Ovary (tissue), 9 donors: ENCODE measurements around the gene SLMAP. TPM values are rescaled to one million over a fixed set of nuclear protein-coding genes. Genes with fewer than 3 reads are reported as not detected.

ENCODE experiments used
- DNase-seq, 5 donors: peaks; one replicate each; pipeline ENCODE4 v3.0.0-alpha.2; 2019 to 2020
- H3K27ac ChIP-seq, 2 donors: fragments of 200-600 bp; one replicate each; pipeline versions ENCODE4 v1.5.1 to v1.8.0; 2019 to 2022
- H3K27me3 ChIP-seq: fragments of 200-600 bp; one replicate; pipeline ENCODE4 v1.8.0; 2022
- H3K36me3 ChIP-seq: fragments of 200-600 bp; sonication (generic); one replicate; pipeline ENCODE4 v1.5.1; 2019
- H3K4me1 ChIP-seq: one replicate; pipeline ENCODE4 v1.8.1; 2013; ENCODE audit warnings: mild to moderate bottlenecking, moderate library complexity; ENCODE audit not compliant: insufficient read depth
- H3K4me3 ChIP-seq: fragments of 200-600 bp; sonication (generic); one replicate; pipeline ENCODE4 v1.5.1; 2017
- H3K9me3 ChIP-seq, 2 donors: fragments of 200-600 bp in 1 of 2; sonication (generic) in 1 of 2; one replicate each; pipeline versions ENCODE4 v1.5.1 to v1.8.1; 2013 to 2019; ENCODE audit warnings: mild to moderate bottlenecking in 1 of 2, moderate library complexity in 1 of 2
- EP300 ChIP-seq: sonication (generic); formaldehyde crosslinking; IDR thresholded peaks from one replicate; pipeline ENCODE4 v1.6.1; 2017; ENCODE audit warnings: antibody characterized with exemption
- POLR2A ChIP-seq: fragments of 450-650 bp; IDR thresholded peaks from one replicate; pipeline ENCODE4 v1.6.1; 2017; ENCODE audit warnings: antibody characterized with exemption, mild to moderate bottlenecking, moderate library complexity
- WGBS, 3 donors: extraction: QIAGEN DNeasy Blood & Tissue Kit in 1 of 3; methylation state at CpG; one replicate each; pipeline versions ENCODE4 v1.1.5 to v1.1.7; 2013 to 2017; 5-methylcytosine and 5-hydroxymethylcytosine counted together
- intact Hi-C, 4 donors: fragments of 100-400 bp; cut with DNase I; formaldehyde crosslinking; loops; one replicate each; pipeline versions ENCODE4 v1.11.0 to v1.15.1; 2022 to 2023
- polyA plus RNA-seq, 2 donors: library from polyadenylated mRNA; stranded (reverse); fragments of 200-250 nt in 1 of 2; fragments of 350-450 nt in 1 of 2; fragmentation: Illumina TruSeq in 1 of 2; extraction: RNeasy Lipid Tissue Mini Kit (QIAGEN cat#74804) in 1 of 2; gene quantifications; one replicate each; pipeline ENCODE4 v1.2.3, GENCODE V29; 2013 to 2014
- total RNA-seq, 7 donors: library from RNA; depleted of rRNA in 2 of 7; stranded (reverse); fragments of >200 nt in 2 of 7; fragmentation: NEBNext Ultra II Directional in 3 of 7; extraction: Animal tissue kit (Norgen Biotek cat#: 25700) in 3 of 7; gene quantifications; one replicate each; pipeline versions ENCODE4 v1.1.0 to v1.2.4, GENCODE V29; 2016 to 2023
- TF ChIP-seq, protein P1 (sequence below), 3 donors: fragments of 450-650 bp in 2 of 3; fragments of 200-600 bp in 1 of 3; IDR thresholded peaks; one replicate each; pipeline versions ENCODE4 v1.5.1 to v1.8.0; 2016 to 2022; ENCODE audit warnings: antibody characterized with exemption in 3 of 3, mild to moderate bottlenecking in 1 of 3
- donor health status: DM: no; HTN: no; CAD: no; lungs with moderate emphysema.
- donor health status: DM: no; HTN: no; CAD: no.
- donor health status: Bipolar disorder and iron deficiency.
- donor health status: DM: yes; HTN: yes; CAD: no.
- donor health status: DM: no; HTN: no; CAD: no.
- donor health status: DM: yes; HTN: yes; CAD: no.

SLMAP gene
- total and polyA plus RNA-seq, 9 donors: 26.3 to 113 (median 73.8) TPM

- Histone ChIP-seq H3K27me3 (no peaks in the 10 kb centered on the region), H3K4me1 (peaks cover 6% of the 10 kb centered on the region), H3K9me3 (no peaks in the 10 kb centered on the region), H3K4me3 (peak overlapping the region; percentile 15), H3K27ac (no peak overlapping the region), H3K36me3 (no peaks in the 10 kb centered on the region)
- DNase-seq: no peak
- TF ChIP-seq POLR2A (no peak), EP300 (no peak)
- TF ChIP-seq, protein P1, sequence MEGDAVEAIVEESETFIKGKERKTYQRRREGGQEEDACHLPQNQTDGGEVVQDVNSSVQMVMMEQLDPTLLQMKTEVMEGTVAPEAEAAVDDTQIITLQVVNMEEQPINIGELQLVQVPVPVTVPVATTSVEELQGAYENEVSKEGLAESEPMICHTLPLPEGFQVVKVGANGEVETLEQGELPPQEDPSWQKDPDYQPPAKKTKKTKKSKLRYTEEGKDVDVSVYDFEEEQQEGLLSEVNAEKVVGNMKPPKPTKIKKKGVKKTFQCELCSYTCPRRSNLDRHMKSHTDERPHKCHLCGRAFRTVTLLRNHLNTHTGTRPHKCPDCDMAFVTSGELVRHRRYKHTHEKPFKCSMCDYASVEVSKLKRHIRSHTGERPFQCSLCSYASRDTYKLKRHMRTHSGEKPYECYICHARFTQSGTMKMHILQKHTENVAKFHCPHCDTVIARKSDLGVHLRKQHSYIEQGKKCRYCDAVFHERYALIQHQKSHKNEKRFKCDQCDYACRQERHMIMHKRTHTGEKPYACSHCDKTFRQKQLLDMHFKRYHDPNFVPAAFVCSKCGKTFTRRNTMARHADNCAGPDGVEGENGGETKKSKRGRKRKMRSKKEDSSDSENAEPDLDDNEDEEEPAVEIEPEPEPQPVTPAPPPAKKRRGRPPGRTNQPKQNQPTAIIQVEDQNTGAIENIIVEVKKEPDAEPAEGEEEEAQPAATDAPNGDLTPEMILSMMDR (IDR thresholded peaks at IDR 0.05): no peak
- 81 to 93% (median 93%) methylated on average over 3 of the region's 3 CpGs for WGBS, 3 donors
- intact Hi-C loops: no loop called here
Observed at GRCh38 chr3:57892423-57892822, 136.3 kb downstream of the SLMAP start.

GRCh38 chr3:57893156-57893555, 137.0 kb downstream of the SLMAP start:
- Histone ChIP-seq H3K9me3 (no peaks in the 10 kb centered on the region), H3K4me3 (no peak overlapping the region), H3K27ac (no peak overlapping the region), H3K36me3 (no peaks in the 10 kb centered on the region), H3K4me1 (peaks cover 6% of the 10 kb centered on the region), H3K27me3 (no peaks in the 10 kb centered on the region)
- intact Hi-C loops: no loop called here
- no peak for DNase-seq
- WGBS, 3 donors: 93 to 98% (median 97%) methylated on average over 1 of the region's 1 CpG
- no peak for TF ChIP-seq EP300
- no peak for TF ChIP-seq POLR2A
- TF ChIP-seq, protein P1 (IDR thresholded peaks at IDR 0.05): no peak

DNA sequence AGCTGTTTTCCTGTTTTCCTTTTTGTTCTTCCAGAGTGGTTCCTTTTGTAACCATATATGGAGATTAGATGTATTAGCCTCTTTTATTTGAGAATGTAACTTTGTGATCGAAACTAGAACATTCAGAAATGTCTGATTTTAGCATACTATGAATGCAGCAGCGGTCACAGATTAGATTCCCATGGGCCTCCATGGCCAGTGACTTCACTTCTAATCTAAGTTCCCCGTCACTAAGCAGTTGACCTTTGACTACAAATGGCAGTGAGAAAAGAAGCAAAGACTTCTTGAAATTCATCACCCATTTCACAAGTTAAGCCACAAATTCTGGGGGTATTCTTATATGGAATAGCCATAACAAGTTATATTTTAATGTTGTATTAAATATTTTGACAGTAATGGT, 137.6 kb downstream of the SLMAP start:
- DNase-seq: no peak
- H3K27me3 ChIP-seq: no peaks in the 10 kb centered on the region
- H3K4me3 ChIP-seq: no peak overlapping the region
- no peak for TF ChIP-seq POLR2A
- TF ChIP-seq, protein P1 (IDR thresholded peaks at IDR 0.05): no peak
- no peak for TF ChIP-seq EP300
- H3K9me3 ChIP-seq: no peaks in the 10 kb centered on the region
- no peak overlapping the region for H3K27ac ChIP-seq
- WGBS, 3 donors: 59 to 70% (median 62%) methylated on average over 3 of the region's 3 CpGs
- intact Hi-C loops: no loop called here
- H3K36me3 ChIP-seq: no peaks in the 10 kb centered on the region
- peaks cover 6% of the 10 kb centered on the region for H3K4me1 ChIP-seq

DNA sequence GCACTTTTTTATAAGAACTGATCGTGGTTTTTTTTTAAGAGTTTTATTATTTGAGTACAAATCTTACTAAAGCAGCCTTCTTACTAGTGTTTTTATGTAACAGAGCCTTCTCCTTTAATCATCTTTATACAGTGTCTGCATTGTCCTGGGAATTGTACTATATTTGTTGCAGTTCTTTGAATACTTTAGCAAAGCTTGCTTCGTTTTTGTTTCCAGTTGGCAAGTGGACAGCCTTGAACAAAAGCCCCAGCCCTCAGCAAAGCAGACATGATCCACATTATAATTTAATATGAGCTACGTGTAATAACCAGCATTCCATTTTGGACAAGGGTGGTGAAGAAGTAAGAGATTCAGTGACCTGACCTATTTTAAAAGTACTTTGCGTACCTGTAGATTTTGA, 139.9 kb downstream of the SLMAP start:
- peaks cover 1% of the 10 kb centered on the region for H3K4me1 ChIP-seq
- no peak overlapping the region for H3K4me3 ChIP-seq
- H3K27ac ChIP-seq: no peak overlapping the region
- WGBS, 3 donors: 23 to 26% (median 23%) methylated on average over 4 of the region's 4 CpGs
- no peak for DNase-seq
- no peaks in the 10 kb centered on the region for H3K36me3 ChIP-seq
- no peaks in the 10 kb centered on the region for H3K9me3 ChIP-seq
- intact Hi-C loops: no loop called here
- TF ChIP-seq POLR2A (no peak), EP300 (no peak)
- TF ChIP-seq, protein P1 (IDR thresholded peaks at IDR 0.05): no peak
- H3K27me3 ChIP-seq: no peaks in the 10 kb centered on the region
